CD4-positive, alpha-beta T cell treated with Interleukin-10 for 1 hour (primary cell): ENCODE results near the gene AMPD1.

Source experiments
- DNase-seq: peaks from one replicate; pipeline ENCODE4 v3.0.0-alpha.2; 2020

Gene AMPD1

DNA sequence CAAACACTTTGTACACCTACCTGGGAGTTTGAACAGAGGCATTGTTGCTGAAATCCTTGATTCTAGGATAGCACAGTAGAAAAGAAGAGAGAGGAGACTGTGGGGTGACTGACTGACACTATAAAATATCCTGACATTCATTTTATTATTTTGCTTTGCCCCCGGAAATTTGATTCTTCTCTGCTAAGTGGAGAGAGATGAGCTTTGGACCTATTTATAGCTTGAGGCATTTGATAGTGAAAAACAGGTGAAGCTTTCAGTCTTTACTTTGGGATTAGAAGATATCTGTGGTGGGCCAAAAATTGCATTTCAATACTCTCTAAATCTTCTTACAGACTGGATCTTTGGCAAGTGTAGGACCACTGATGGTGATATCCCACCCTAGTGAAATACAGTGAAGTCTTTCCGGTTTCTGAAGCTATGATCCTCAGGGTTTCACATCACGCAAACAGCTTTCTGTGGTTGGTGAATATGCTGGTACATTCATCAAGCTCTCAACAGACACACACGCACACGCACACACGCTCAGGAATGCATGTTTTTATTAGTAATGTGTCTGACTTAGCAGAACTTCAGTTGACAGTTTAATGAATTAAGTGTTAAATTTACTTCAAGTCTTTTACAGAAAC lies at the start of gene AMPD1:
Gene AMPD1, minus strand, starts transcription at position 117 of the 629 bp plus-strand sequence. Its CDS starts 75 bp downstream, at position 42.
- DNase-seq = no peak

DNA sequence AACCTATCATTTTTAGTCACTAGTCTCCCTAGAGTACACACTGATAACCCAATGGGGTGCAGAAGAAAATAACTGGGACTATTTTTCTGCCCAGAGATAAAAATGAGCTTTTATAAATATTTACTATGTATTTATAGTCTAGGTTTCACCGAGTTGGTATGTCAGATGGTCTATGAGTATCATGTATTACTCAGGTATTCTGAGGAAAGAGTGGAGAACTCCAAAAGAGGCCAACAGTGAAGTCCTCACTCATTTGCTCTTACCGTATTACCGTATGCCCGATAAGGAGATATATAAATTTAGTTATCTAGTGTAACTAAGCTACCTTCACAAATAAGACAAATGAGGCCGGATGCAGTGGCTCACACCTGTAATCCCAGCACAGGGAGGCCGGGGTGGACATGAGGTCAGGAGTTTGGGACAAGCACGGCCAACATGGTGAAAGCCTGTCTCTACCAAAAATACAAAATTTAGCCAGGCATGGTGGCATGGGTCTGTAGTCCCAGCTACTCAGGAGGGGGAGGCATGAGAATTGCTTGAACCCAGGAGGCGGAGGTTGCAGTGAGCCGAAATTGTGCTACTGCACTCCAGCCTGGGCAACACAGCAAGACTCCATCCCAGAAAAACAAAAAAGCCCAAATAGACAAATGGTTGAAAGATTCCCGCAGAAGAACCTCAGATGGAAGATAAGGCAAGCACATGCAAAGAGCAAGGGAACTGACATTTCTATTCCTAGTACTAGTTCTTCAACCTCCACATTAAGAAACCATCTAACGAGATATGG lies 46.8 kb upstream of the AMPD1 start:
- DNase-seq = no peak

DNA sequence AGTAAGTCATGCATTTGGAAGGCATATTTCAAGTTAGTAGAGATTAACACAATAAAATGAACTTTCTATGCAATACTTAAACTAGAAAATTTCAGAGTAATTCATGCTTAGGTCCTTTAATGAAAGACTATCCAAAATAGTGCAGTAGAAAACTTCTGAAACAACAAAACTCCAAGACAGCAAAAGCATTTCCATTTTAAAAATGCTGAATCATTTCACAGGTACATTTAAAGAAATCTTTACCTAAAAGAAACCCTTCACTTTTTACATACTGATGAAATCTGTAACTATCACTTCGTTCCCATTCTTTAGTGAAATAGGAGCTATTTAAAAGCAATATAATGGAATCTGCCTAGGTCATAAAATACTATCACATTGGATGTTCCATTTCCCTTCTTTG lies 45.0 kb upstream of the AMPD1 start:
- DNase-seq = no peak

DNA sequence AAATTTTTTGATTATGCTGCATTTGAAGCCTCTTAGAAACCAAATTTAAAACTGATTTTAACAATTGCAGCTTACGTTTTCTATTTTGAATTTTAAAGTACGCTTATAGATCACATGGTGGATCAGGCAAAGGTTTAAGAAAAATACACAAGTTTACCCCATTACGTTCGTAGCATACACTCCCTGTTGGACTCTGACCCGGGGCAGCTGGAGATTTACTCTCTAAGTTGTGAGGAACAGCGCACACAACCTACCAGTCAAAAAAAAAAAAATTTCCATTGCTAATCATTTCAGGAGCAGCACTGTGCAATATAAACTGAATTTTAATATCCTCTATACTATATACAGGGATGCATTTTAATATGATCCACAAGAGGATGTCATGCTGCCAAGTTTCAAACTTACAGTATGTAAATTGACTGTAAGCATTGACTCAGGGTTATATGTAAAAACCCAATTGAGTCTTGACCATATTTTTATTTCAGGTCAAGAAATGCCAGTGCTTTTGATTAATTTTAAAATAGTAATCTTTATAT lies 42.0 kb upstream of the AMPD1 start:
- no peak for DNase-seq

DNA sequence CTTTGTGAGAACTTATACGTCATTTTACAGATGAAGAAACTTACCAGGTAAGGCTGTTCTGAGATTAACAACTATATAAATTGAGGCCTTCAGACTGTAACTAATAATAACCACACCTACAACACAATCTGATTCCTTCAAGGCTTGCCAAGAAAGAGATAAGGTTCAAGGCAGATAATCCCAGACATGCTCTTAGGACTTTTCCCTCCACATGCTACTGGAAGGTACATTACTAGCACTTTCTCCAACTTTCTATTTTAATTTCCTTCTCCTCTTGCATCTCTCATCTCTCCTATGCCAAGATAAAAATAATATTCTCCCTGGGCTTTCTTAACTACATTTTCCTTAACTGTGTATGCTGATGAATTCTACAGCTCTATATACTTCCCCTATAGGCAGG lies 40.1 kb upstream of the AMPD1 start:
- no peak for DNase-seq

DNA sequence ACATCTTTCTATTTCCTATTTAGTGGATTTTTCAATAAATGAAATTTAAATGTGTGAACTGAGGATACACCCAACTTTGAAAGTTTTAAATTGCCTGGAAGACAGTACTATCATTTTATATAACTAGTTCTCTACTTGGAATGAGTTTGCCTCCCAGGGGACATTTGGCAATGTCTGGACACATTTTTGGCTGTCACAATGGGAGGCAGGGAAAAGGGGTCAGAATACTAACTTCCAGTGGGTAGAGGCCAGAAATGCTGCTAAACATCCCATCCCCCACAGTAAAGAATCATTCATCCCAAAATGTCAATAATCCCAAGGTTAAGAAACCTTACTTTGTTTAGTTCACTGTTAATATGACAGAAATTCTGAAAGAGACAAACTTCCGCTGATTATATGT lies 34.4 kb upstream of the AMPD1 start:
- DNase-seq = no peak

DNA sequence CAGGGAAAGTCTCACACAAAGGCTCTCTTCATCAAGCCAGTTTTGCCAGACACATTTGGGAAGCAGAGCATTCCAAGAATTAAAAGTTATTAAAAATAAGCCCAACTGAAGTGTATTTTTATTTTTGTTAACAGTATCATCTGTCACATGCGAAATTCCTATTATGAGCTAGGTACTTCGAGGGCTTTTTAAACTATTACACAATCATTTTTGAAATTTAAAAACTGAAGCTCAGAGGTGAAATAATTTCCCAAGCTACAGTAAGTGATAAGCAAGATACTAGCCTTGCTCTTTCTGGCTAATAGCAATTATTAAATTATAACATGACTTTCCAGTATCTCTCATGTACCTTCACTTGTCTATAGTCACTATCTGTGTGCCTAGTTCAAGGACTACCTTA lies 33.2 kb upstream of the AMPD1 start:
- DNase-seq = no peak

DNA sequence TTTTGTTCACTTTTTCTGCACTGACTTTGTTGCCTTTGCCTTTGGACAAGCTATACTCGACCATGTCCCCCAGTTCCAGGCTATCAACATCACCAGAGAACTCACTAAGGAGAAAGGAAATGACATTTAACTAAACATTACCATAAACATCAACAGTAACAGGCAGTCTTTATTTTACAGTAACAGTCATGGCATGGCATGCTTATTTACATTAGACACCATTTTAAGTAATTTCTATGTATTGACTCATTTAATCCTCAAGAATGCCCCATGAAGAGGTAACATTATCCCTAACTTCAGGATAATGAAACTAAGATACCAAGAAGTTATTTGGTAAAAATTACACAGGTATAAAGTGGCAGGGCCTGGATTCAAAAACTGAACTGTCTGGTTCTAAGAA lies 29.9 kb upstream of the AMPD1 start:
- DNase-seq = no peak

DNA sequence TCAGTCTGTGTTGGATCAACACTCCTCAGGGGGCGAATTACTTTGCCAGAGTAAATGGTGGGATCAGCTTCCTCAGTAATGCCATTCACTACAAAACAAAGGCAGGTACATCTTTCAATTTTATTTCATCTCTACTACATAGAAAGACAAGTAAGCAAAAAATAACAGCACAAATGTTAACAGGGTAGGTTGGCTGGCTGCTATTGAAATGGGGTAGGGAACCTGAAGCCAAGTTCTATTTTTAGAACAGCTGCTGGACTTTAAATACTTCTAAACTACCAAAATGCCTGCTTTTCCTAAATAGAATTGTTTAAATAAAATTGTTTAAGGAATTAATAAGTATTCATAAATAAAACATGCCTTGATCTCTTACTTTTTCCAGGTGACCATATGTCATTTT lies 28.6 kb upstream of the AMPD1 start:
- no peak for DNase-seq

DNA sequence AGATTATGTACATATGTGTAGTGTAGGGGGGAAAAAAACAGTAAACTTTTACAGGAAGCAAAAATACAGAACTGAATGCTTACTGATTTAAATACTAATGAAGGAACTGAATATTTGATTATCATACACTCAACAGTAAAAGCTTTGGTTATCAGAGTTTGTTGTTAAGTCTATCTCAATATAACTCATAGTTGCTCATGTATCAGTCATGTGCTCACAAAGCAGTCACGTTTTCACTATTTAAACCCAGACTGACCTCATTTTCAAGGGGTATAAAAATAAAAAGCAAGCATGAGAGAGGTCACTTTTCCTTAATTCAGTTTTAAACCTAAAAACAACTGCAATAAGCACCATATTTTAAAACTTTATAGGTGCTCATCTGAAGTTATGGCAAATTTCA lies 28.1 kb upstream of the AMPD1 start:
- no peak for DNase-seq

DNA sequence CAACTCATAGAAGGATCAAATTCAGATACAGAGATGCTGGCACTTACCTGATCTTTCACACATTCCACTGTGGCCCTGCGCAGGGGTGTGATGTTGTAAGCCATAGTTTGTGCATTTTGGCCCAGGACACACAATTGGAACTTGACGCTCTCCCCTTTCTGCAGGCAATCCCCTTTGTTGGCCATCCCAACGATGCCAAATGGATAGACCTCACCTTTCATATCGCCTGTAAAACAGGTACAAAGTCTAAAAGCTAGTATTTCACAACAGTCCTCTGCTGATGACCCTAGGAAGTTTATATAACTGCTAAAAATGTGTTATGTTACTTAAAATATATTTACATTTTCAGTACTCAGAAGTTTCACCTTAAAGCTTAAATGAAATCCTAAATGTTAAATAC lies 25.1 kb upstream of the AMPD1 start:
- DNase-seq = no peak

DNA sequence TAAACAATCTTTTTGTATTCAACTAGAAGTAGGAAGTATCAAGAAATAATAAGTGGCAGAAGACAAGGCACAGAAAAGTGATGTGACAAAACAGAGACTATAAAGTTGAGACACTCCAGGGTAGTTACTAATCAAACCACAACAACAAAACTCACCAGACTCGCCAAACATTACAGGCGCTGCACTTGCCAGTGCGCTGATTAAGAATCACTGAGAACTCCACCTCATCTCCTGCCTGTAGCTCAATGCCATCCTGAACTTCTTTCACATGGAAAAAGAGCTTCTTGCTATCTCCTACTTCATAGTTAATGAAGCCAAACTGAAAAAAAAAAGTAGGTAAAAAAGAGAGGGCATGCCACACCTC lies 24.1 kb upstream of the AMPD1 start:
- DNase-seq = no peak

DNA sequence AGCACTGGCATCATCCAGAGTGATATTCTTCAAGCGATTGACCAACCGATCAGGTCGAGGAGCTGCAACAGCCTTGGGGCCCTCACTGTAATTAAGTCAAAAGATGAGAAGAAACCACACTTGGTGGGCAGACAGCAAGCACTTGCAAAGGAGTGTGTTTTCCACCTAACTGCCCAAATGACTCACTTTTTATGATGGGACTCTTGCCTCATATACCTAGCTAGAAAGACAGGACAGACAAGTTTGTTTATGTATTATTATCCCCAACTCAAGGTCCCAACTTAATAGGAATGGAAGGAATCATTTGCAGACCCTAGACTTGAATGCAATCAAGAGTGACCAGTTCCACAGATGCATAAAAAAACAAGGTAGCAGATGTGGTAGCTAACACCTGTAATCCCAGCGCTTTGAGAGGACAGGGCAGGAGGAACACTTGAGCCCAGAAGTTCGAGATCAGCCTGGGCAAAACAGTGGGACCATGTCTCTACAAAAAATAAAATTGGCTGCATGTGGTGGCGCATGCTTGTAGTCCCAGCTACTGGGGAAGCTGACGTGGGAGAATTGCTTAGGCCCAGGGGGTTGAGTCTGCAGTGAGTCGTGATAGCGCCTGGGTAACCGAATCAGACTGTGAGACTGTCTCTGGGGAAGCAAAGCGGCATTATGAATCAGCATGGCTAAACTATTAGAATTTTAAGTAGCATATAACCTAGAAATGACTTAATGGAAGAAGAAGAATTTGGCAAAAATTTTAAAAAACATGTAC lies 23.5 kb upstream of the AMPD1 start:
- DNase-seq = no peak

DNA sequence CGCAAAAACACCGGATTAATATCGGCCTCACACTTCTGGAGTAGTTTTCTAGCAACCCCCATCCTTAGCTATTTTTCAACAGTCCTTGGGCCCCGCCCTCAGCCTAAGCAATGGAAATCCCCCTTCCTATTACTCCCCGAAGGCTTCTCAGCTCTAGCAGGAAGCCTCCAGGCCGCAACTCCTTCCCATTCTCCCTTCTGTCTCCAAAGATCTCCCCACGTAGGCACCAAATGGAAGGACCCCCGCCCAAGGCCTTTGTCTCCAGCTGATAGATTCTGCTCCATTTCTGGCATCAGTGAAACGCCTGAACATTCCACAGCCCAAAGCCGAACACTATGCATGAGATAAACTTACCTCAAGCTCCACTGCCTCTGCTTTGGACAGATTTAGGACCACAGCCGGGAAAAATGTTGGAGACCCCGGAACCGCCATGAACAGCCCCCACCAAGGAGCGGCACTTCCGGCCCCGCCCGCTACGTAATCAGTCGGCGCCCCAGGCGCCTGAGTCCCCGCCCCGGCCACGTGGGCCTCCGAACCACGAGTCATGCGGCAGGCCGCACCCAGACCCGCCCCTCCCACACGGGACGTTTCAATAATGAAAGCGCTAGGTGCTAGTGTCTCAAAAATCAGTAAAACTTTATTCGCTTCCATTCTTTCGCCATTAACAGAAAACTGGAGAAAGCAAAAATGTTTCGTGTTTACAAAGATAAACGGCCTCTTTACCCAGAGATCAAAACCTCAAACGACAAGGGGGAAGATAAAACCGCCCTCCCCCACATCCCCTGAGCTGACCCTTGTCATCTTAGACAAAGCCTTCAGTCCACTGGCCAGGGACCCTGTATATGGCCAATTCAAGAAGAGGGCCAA lies 21.2 kb upstream of the AMPD1 start, which contains the start of gene NRAS:
Gene NRAS, minus strand, starts transcription at position 468 of the 867 bp plus-strand sequence. CDS start 611 bp downstream, outside the sequence.
- DNase-seq = peak; percentile 95

DNA sequence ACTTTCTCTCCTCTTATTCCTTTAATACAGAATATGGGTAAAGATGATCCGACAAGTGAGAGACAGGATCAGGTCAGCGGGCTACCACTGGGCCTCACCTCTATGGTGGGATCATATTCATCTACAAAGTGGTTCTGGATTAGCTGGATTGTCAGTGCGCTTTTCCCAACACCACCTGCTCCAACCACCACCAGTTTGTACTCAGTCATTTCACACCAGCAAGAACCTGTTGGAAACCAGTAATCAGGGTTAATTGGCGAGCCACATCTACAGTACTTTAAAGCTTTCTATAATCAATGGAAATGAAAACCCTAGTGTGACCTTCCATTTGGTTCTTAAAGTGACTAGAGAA lies 20.6 kb upstream of the AMPD1 start:
- DNase-seq = no peak

DNA sequence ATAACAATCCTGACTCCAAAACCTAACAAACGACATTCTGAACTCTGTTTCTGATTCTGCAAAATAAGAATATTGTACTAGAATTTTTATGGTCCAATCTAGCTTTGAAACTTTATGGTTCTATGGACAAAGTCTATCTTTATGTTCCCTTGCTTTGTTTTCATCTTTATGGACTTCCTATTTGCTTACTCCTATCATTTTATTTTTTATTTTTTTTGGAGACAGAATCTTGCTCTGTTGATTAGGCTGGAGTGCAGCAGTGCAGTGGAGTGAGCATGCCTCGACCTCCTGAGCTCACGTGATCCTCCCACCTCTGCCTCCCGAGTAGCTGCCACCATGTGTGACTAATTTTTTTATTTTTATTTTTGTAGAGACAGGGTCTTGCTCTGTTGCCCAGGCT lies 17.6 kb upstream of the AMPD1 start:
- no peak for DNase-seq

DNA sequence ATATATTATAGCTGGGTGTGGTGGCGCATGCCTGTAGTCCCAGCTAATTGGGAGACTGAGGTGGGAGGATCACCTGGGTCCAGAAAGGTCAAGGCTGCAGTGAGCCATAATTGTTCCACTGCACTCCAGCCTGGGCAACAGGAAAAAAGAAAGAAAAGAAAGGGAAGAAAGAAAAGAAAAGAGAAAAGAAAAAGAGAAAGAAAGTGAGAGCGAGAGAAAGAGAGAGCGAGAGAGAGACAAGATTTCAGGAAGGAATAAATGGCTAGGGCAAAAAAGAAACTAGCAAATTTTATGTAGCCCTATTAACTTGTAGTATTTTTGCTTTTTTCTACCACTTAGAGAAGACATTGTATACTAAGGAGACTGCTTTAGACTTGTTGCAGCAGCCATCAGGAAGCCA lies 15.0 kb upstream of the AMPD1 start:
- DNase-seq = no peak

DNA sequence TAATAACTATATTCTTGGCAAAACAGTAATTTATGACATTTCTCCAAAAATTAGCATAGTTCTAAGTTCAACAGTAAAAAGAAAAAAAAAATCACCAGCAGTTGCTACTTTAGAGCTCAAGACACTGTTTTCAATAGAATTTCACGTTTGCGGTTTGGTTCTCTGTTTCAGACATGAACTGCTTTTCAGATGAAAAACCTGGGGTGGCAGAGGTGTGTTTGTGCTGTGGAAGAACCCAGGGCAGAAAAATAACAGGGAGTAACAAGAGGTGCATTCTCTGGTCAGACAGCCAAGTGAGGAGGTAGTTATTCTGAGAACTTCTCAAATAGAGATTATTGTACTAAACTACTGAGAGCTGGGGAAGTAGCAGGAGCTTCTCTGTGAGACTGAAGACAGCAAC lies 12.3 kb upstream of the AMPD1 start:
- no peak for DNase-seq

DNA sequence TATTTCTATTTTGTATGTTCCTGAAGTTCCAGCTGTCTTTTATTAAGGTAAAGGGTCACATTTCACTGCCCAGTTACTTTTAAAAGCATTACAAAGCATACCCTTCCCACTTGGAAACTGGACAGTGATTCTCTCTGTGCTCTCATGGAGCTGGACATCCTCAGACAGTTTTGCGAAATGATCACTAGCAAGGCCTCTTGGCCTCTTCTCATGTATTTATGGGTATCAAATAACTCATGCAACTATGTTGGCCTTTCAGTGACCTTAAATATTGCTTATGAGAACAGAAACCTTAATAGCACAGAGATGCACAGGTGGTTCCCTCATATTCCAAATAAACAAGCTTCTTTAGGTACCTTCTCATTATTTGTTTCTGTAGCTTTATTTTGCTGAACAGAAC lies 7.9 kb upstream of the AMPD1 start:
- no peak for DNase-seq

DNA sequence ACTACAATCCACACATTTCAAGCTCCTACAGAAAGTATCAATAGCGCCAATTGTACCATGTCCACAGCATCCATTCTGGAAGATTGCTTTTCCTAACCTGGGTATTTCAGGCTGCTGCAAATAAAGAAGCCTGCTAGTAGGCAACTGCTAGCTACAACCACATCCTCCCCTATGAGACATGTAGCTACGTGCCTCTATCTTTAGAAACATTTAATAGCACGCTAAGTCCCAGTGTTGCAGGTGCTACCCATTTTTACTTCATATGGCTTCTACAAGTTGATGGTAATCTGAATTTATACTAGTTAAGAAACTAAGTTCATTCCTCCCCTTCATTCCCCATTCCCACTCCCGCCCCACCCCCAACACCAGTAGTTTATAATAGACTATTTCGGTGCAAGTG lies 7.4 kb upstream of the AMPD1 start:
- no peak for DNase-seq

DNA sequence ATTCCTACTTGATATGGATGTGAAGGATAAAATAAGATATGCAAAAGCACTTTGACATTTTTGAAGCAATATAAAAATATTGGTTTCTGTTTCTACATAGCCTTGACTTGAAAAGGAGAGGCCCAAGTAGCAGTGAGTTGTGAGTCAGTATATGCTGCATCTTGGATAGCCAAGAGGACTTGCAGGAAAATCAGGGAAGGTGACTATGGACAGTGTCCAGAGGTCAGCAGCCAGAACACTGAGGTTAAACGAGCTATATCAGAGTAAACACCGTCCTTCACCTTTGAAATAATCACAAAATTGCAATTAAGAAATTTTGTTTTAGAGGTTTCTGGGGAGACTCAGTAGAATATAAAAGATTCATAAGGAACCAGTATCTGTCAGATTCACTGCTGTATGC lies 6.6 kb upstream of the AMPD1 start:
- no peak for DNase-seq

DNA sequence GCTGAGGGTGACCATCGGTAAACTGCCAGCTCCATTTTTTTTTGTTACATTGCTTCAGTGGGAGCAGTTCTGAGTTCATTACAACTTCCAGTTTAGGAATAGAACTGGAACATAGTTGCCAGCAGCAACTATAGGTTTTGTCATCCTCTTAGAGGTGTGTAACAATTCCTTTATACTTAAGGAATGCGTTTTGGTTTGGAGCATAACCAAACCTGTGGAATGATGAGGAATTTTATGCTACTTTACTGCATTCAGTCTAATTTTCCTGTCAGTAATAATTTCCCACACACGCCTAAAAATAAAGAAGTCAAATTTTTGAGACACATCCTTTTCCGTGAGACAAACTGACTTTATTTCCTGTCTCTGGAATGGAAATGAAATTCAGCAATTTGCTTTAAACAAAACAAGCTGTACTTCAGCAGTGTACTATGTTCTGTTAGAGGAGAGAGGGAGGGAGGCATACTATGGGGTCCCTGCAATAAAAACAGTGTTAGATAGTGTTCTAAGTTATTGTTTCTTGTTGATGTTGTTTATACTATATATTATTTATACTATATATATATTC lies 4.8 kb upstream of the AMPD1 start:
- no peak for DNase-seq

DNA sequence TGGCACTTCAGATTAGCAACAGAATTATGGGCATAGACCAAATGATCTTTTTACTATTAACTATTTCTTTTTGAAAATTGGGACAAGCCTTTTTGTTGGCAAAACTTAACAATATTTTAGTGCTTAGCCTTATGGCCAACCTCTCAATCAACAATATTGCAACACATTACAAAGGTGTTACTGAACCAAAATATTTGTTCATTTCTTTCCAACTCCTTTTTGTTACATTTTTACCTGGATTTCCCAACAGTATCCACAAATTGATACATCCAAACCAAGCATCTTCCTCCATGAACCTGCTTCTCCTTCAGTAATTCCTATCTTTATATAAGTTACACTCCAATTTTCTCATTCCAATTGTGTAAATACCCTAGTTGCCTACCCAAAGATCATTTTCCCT lies 1.5 kb upstream of the AMPD1 start:
- DNase-seq = no peak
